ENCODE data around the gene DCLK1. TPM values are rescaled to one million over a fixed set of nuclear protein-coding genes. Genes with fewer than 3 reads are reported as not detected.

Gene DCLK1
- total RNA-seq, 1 experiment from 2014 or later = not detected

DNA sequence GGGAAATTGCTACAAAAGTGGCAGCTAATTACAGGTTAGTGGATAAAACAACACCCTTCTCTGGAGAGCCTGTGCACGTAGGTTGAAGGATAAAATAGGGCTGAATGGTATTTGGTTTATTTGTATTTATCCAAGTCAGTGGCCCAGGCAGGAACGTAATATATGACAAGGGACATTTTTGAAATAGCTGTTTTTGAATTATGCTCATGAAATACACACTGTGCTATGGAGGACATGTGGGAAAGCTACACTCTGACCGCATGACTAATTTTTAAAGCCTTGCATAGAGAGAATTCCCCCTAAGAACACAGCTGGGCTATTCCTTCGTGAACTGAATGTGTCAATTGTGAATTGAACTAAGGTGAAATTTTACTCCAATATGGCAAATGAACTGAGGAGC lies 362.6 kb downstream of the DCLK1 start:
- ATAC-seq (no peak), DNase-seq (ENCODE audit: low read depth, low spot score) (no peak)
- Histone ChIP-seq H3K27ac (ENCODE audit: low read length) (no peak overlapping the region), H3K4me1 (ENCODE audit: control insufficient read depth, insufficient read depth, low read length) (no peaks in the 10 kb centered on the region), H3K4me3 (ENCODE audit: low read depth in 2 of 2, low read length in 2 of 2) (no peak overlapping the region), H3K9me3 (ENCODE audit: control insufficient read depth, insufficient read depth, low read depth, low read length) (no peaks in the 10 kb centered on the region), H3K27me3 (ENCODE audit: control insufficient read depth, insufficient read depth, low read length) (no peaks in the 10 kb centered on the region), H3K36me3 (ENCODE audit: control insufficient read depth, insufficient read depth, low read length) (no peaks in the 10 kb centered on the region)
- in situ Hi-C loops (cut with HindIII; ENCODE audit: low pct_unique_long_range_greater_than_20kb, low sequenced_read_pairs) = no loop called here
- ChIA-PET POLR2A (no interaction called here), CTCF (no interaction called here)
- intact Hi-C loops (cut with micrococcal nuclease; ENCODE audit: unreplicated experiment) = no loop called here
- TF ChIP-seq SIN3A (IDR thresholded peaks at IDR 0.05; ENCODE audit: borderline replicate concordance, insufficient read depth, low read depth, low read length) (no peak), TCF7L2 (IDR thresholded peaks at IDR 0.05; ENCODE audit: low read depth, low read length) (no peak), POLR2AphosphoS5 (IDR thresholded peaks at IDR 0.05; ENCODE audit: low read depth, low read length) (no peak)
- TF ChIP-seq, protein P1, sequence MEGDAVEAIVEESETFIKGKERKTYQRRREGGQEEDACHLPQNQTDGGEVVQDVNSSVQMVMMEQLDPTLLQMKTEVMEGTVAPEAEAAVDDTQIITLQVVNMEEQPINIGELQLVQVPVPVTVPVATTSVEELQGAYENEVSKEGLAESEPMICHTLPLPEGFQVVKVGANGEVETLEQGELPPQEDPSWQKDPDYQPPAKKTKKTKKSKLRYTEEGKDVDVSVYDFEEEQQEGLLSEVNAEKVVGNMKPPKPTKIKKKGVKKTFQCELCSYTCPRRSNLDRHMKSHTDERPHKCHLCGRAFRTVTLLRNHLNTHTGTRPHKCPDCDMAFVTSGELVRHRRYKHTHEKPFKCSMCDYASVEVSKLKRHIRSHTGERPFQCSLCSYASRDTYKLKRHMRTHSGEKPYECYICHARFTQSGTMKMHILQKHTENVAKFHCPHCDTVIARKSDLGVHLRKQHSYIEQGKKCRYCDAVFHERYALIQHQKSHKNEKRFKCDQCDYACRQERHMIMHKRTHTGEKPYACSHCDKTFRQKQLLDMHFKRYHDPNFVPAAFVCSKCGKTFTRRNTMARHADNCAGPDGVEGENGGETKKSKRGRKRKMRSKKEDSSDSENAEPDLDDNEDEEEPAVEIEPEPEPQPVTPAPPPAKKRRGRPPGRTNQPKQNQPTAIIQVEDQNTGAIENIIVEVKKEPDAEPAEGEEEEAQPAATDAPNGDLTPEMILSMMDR (IDR thresholded peaks at IDR 0.05) = no peak
- no TSS peak for BruUV-seq (replicated peaks)

DNA sequence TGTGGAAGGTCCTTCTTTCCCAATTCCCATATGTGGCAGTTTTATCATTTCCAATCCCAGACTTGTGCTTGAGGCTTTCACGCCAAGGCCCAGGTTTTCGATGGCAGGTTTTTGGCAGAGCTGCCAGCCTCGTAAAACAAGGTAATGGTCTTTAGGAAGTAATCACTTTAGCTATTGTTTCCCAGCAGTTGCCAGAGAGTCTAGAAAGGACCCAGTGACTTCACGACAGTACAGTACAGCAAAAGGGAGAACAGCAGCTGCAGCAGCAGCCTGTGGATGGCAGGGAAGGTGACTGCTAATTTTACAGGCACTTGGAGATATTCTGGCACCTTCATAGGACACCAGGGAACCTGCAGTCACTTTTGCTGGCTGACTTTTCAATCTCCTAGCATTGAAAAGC lies 363.1 kb downstream of the DCLK1 start:
- H3K36me3 ChIP-seq (ENCODE audit: control insufficient read depth, insufficient read depth, low read length) = no peaks in the 10 kb centered on the region

More for the DNA sequence above, 363.1 kb downstream of the DCLK1 start:
- TF ChIP-seq, protein P1 (IDR thresholded peaks at IDR 0.05) = no peak
- TF ChIP-seq SIN3A (IDR thresholded peaks at IDR 0.05; ENCODE audit: borderline replicate concordance, insufficient read depth, low read depth, low read length) (no peak), TCF7L2 (IDR thresholded peaks at IDR 0.05; ENCODE audit: low read depth, low read length) (no peak), POLR2AphosphoS5 (IDR thresholded peaks at IDR 0.05; ENCODE audit: low read depth, low read length) (no peak)
- TF ChIP-seq, protein P2, sequence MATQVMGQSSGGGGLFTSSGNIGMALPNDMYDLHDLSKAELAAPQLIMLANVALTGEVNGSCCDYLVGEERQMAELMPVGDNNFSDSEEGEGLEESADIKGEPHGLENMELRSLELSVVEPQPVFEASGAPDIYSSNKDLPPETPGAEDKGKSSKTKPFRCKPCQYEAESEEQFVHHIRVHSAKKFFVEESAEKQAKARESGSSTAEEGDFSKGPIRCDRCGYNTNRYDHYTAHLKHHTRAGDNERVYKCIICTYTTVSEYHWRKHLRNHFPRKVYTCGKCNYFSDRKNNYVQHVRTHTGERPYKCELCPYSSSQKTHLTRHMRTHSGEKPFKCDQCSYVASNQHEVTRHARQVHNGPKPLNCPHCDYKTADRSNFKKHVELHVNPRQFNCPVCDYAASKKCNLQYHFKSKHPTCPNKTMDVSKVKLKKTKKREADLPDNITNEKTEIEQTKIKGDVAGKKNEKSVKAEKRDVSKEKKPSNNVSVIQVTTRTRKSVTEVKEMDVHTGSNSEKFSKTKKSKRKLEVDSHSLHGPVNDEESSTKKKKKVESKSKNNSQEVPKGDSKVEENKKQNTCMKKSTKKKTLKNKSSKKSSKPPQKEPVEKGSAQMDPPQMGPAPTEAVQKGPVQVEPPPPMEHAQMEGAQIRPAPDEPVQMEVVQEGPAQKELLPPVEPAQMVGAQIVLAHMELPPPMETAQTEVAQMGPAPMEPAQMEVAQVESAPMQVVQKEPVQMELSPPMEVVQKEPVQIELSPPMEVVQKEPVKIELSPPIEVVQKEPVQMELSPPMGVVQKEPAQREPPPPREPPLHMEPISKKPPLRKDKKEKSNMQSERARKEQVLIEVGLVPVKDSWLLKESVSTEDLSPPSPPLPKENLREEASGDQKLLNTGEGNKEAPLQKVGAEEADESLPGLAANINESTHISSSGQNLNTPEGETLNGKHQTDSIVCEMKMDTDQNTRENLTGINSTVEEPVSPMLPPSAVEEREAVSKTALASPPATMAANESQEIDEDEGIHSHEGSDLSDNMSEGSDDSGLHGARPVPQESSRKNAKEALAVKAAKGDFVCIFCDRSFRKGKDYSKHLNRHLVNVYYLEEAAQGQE (IDR thresholded peaks at IDR 0.05; ENCODE audit: insufficient read depth in 1 of 2, low read depth in 2 of 2, low read length in 1 of 2) = no peak
- no TSS peak for BruUV-seq (replicated peaks)
- Histone ChIP-seq H3K4me1 (ENCODE audit: control insufficient read depth, insufficient read depth, low read length) (no peaks in the 10 kb centered on the region), H3K4me3 (ENCODE audit: low read depth in 2 of 2, low read length in 2 of 2) (no peak overlapping the region), H3K27me3 (ENCODE audit: control insufficient read depth, insufficient read depth, low read length) (no peaks in the 10 kb centered on the region), H3K27ac (ENCODE audit: low read length) (no peak overlapping the region), H3K9me3 (ENCODE audit: control insufficient read depth, insufficient read depth, low read depth, low read length) (no peaks in the 10 kb centered on the region)
- intact Hi-C loops (cut with micrococcal nuclease; ENCODE audit: unreplicated experiment) (no loop called here), in situ Hi-C loops (cut with HindIII; ENCODE audit: low pct_unique_long_range_greater_than_20kb, low sequenced_read_pairs) (no loop called here)
- POLR2A ChIA-PET = no interaction called here
- no peak for ATAC-seq
- no peak for DNase-seq (ENCODE audit: low read depth, low spot score)
- CTCF ChIA-PET = no interaction called here
